Tibial nerve (tissue), 4 donors: ENCODE results near the gene LIPG. TPM values are rescaled to one million over a fixed set of nuclear protein-coding genes. Genes with fewer than 3 reads are reported as not detected.

Source experiments
- DNase-seq, 2 donors: peaks; one replicate each; pipeline ENCODE4 v3.0.0-alpha.2; 2019; ENCODE audit warnings: low spot score in 2 of 2
- H3K27ac ChIP-seq, 4 donors: fragments of 200-600 bp; sonication (generic) in 3 of 4; one replicate each; pipeline ENCODE4 v1.5.1; 2017 to 2019; ENCODE audit warnings: mild to moderate bottlenecking in 1 of 4
- H3K27me3 ChIP-seq, 2 donors: fragments of 200-600 bp; sonication (generic) in 1 of 2; one replicate each; pipeline versions ENCODE4 v1.5.1 to v1.6.0; 2017 to 2019
- H3K36me3 ChIP-seq, 3 donors: fragments of 200-600 bp; sonication (generic); one replicate each; pipeline ENCODE4 v1.5.1; 2018 to 2019
- H3K4me1 ChIP-seq, 4 donors: fragments of 200-600 bp; sonication (generic) in 3 of 4; one replicate each; pipeline ENCODE4 v1.5.1; 2017 to 2019
- H3K4me3 ChIP-seq, 4 donors: fragments of 200-600 bp; sonication (generic) in 3 of 4; one replicate each; pipeline ENCODE4 v1.5.1; 2017 to 2019; ENCODE audit warnings: mild to moderate bottlenecking in 1 of 4, moderate library complexity in 1 of 4
- H3K9me3 ChIP-seq, 4 donors: fragments of 200-600 bp; sonication (generic) in 3 of 4; one replicate each; pipeline ENCODE4 v1.5.1; 2017 to 2019
- CTCF ChIP-seq, 5 experiments: fragments of 200-600 bp in 3 of 5; fragments of 450-650 bp in 2 of 5; sonication (generic) in 3 of 5; IDR thresholded peaks; one replicate each; pipeline ENCODE4 v1.5.1; 2016 to 2019; ENCODE audit warnings: antibody characterized with exemption in 5 of 5, mild to moderate bottlenecking in 3 of 5, moderate library complexity in 2 of 5
- EP300 ChIP-seq, 2 donors: sonication (generic); formaldehyde crosslinking; IDR thresholded peaks; one replicate each; pipeline ENCODE4 v1.6.1; 2017; ENCODE audit warnings: antibody characterized with exemption in 2 of 2, mild to moderate bottlenecking in 1 of 2
- POLR2A ChIP-seq, 2 donors: fragments of 450-650 bp; IDR thresholded peaks; one replicate each; pipeline ENCODE4 v1.6.1; 2017; ENCODE audit warnings: antibody characterized with exemption in 2 of 2, mild to moderate bottlenecking in 2 of 2, moderate library complexity in 2 of 2
- whole genome bisulfite sequencing, 2 donors: methylation state at CpG; one replicate each; pipeline ENCODE4 v1.1.5; 2018; 5-methylcytosine and 5-hydroxymethylcytosine counted together
- total RNA-seq, 4 donors: library from RNA; depleted of rRNA; stranded (reverse); fragments of >200 nt; gene quantifications; one replicate each; pipeline ENCODE4 v1.1.0, GENCODE V29; 2016

LIPG gene
- total RNA-seq, 4 donors from 2014 or later, result 0.39 to 0.44 TPM; not detected in 2

GRCh38 chr18:49524951-49525350, 36.9 kb upstream of the LIPG start:
- Histone ChIP-seq H3K36me3 (no peaks in the 10 kb centered on the region), H3K27me3 (no peaks in the 10 kb centered on the region), H3K4me1 (no peaks in the 10 kb centered on the region), H3K9me3 (no peaks in the 10 kb centered on the region), H3K4me3 (no peak overlapping the region), H3K27ac (no peak overlapping the region)
- TF ChIP-seq EP300 (IDR thresholded peaks at IDR 0.05) (no peak), POLR2A (IDR thresholded peaks at IDR 0.05) (no peak), CTCF (IDR thresholded peaks at IDR 0.05) (no peak)
- WGBS, 2 donors, result 98 to 100% methylated on average over 2 of the region's 2 CpGs
- no peak for DNase-seq

GRCh38 chr18:49525981-49526380, 35.9 kb upstream of the LIPG start:
- no peaks in the 10 kb centered on the region for H3K4me1 ChIP-seq
- H3K27me3 ChIP-seq, result no peaks in the 10 kb centered on the region
- H3K4me3 ChIP-seq, result no peak overlapping the region
- no peaks in the 10 kb centered on the region for H3K9me3 ChIP-seq
- 88 to 93% methylated on average over 2 of the region's 2 CpGs for WGBS, 2 donors
- no peaks in the 10 kb centered on the region for H3K36me3 ChIP-seq
- H3K27ac ChIP-seq, result no peak overlapping the region
- TF ChIP-seq CTCF (IDR thresholded peaks at IDR 0.05), result no peak
- TF ChIP-seq POLR2A (IDR thresholded peaks at IDR 0.05), result no peak
- no peak for TF ChIP-seq EP300 (IDR thresholded peaks at IDR 0.05)
- DNase-seq, result no peak

- Histone ChIP-seq H3K27me3 (no peaks in the 10 kb centered on the region), H3K9me3 (no peaks in the 10 kb centered on the region), H3K36me3 (no peaks in the 10 kb centered on the region), H3K4me1 (no peaks in the 10 kb centered on the region), H3K27ac (no peak overlapping the region), H3K4me3 (no peak overlapping the region)
- TF ChIP-seq POLR2A (IDR thresholded peaks at IDR 0.05) (no peak), CTCF (IDR thresholded peaks at IDR 0.05) (no peak), EP300 (IDR thresholded peaks at IDR 0.05) (no peak)
- DNase-seq, result no peak
- WGBS, 2 donors, result 66 to 73% methylated on average over 8 of the region's 8 CpGs
Observed at GRCh38 chr18:49527631-49528327, 34.1 kb upstream of the LIPG start.

- H3K36me3 ChIP-seq, result no peaks in the 10 kb centered on the region
- H3K27me3 ChIP-seq, result no peaks in the 10 kb centered on the region
- H3K9me3 ChIP-seq, result no peaks in the 10 kb centered on the region
- DNase-seq, result no peak
- no peak for TF ChIP-seq POLR2A (IDR thresholded peaks at IDR 0.05)
- TF ChIP-seq EP300 (IDR thresholded peaks at IDR 0.05), result no peak
- no peak for TF ChIP-seq CTCF (IDR thresholded peaks at IDR 0.05)
- no peak overlapping the region for H3K4me3 ChIP-seq
- WGBS, 2 donors, result 63 to 69% methylated on average over 3 of the region's 3 CpGs
- no peaks in the 10 kb centered on the region for H3K4me1 ChIP-seq
- no peak overlapping the region for H3K27ac ChIP-seq
Observed at GRCh38 chr18:49529596-49529995, 32.3 kb upstream of the LIPG start.

- Histone ChIP-seq H3K4me1 (no peaks in the 10 kb centered on the region), H3K27ac (no peak overlapping the region), H3K36me3 (no peaks in the 10 kb centered on the region), H3K4me3 (peak overlapping the region in 1 of 4 donors; percentile 6), H3K9me3 (no peaks in the 10 kb centered on the region), H3K27me3 (no peaks in the 10 kb centered on the region)
- 76 to 78% methylated on average over 10 of the region's 10 CpGs for WGBS, 2 donors
- DNase-seq, result no peak
- no peak for TF ChIP-seq EP300 (IDR thresholded peaks at IDR 0.05)
- no peak for TF ChIP-seq POLR2A (IDR thresholded peaks at IDR 0.05)
- TF ChIP-seq CTCF (IDR thresholded peaks at IDR 0.05), result no peak
Observed at GRCh38 chr18:49531678-49532153, 30.1 kb upstream of the LIPG start.
